GM18505 (cell line): ENCODE data around the gene IFI30.

Source experiments
- ATAC-seq: cut with Tn5 transposase; IDR thresholded peaks from one replicate; pipeline ENCODE4 v1.9.1; 2021; ENCODE audit not compliant: unreplicated experiment
- POLR2A ChIP-seq: IDR thresholded peaks from 4 replicates; pipeline ENCODE4 v1.6.1; 2011; ENCODE audit warnings: borderline replicate concordance; ENCODE audit not compliant: insufficient read depth, insufficient read length; ENCODE audit errors: extremely low read depth

Gene IFI30

DNA sequence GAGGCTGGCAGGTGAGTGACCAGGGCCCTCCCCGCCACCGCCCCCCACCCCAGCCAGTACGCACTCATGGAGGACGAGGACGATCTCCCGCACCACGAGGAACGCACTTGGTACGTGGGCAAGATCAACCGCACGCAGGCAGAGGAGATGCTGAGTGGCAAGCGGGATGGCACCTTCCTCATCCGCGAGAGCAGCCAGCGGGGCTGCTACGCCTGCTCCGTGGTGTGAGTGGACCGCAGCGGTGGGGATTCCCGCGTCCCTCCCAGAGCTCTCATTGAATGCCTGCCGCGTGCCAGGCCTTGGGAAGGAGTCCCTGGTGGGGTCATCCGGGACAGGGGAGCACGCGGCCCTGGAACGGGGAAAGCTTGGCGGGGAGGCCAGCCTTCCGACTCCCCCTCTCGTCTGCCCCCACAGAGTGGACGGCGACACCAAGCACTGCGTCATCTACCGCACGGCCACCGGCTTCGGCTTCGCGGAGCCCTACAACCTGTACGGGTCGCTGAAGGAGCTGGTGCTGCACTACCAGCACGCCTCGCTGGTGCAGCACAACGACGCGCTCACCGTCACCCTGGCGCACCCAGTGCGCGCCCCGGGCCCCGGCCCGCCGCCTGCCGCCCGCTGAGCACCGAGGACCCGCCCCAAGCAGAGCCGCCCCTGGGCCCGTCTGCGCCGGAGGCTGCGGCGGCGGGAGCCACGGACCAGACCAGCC lies 4.8 kb upstream of the IFI30 start:
- ATAC-seq, result no peak
- TF ChIP-seq POLR2A, result no peak

DNA sequence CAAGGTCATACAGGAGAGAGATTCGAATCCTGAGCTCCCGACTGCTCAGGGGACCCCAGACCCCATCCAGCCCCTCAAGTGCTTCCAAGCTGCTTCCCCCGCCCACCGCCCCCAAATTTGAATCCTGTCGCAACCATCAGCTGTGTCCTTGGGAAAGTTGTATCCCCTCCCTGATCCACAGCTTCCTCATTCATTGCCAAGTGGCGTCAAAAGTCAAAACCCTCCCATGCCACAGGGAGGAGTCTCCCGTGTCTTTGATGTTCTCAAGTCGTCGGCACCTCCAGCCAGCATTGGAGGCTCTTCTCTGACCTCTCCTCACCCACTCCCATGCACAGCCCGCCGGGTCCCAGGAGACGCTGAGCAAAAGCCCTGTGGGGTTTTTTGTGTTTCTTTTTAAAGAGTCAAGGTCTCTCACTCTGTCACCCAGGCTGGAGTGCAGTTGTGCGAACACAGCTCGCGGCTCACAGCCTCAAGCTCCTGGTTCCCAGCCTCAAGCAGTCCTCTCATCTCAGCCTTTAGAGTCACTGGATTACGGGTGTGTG lies 2.8 kb upstream of the IFI30 start:
- TF ChIP-seq POLR2A, result no peak
- ATAC-seq, result no peak

DNA sequence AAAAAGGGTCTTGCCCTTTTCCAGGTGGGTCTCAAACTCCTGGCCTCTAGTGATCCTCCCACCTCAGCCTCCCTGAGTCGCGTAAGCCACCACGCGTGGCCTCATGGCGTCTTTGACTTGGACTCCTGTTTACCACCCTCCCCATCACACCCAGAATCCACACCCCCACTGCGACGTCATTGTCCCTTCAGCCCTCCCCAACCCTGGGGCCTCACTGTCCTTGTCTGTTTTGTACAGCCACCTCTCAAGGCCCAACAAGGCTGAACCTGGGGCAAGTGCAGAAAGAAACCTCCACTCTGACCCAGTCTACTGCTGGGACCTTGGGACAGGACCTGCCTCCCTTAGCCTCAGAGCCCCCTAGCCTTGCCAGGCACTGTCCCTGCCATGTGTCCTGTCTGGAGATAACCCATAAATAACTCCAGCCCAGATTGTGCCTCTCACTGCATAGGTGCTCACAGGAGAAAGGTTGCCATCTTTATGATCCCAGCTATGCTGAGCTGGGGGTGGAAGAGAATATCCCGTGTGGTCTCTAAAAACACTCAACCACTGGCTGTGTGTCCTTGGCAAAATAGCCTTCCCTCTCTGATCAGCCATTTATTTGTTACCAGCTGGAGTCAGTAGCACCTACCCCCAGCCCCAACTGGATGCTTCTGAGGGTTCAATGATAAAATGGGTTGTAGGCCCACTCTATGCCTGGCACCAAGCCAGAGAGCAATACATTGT lies 1.8 kb upstream of the IFI30 start:
- no peak for TF ChIP-seq POLR2A
- no peak for ATAC-seq

DNA sequence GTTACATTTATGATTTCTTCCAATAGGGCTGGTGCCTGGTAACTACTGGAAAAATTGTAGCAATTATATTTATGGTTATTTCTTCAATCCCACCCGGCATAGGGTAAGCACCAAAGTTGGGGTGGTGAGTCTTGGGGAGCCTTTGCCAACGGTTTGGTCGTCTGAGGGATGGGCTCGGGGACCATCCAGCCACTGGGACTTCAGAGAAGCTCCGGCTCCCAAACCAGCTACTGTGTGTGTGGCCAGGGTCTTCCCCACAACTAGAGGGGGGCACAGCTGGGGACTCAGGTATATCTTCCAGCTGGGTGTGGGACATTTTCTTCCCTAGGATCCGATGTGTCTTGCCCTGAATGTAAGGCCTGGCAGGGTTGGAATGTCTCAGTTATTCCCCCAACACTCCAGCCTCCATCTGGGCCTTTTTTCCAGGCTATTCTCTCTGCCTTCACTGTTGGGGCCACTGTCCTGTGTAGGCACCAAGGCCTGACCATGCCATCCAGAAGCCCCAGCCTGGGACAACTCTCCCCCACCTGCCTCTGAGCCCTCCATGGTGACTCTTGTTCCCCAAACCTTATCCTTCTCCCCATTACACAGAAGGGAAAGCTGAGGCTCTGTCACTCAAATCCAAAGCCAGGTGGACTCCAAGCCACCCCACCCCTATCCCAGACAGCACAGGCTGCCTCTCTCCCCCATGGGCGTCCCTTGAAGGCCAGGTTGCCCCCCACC lies 1.1 kb upstream of the IFI30 start:
- no peak for ATAC-seq
- TF ChIP-seq POLR2A, result no peak

DNA sequence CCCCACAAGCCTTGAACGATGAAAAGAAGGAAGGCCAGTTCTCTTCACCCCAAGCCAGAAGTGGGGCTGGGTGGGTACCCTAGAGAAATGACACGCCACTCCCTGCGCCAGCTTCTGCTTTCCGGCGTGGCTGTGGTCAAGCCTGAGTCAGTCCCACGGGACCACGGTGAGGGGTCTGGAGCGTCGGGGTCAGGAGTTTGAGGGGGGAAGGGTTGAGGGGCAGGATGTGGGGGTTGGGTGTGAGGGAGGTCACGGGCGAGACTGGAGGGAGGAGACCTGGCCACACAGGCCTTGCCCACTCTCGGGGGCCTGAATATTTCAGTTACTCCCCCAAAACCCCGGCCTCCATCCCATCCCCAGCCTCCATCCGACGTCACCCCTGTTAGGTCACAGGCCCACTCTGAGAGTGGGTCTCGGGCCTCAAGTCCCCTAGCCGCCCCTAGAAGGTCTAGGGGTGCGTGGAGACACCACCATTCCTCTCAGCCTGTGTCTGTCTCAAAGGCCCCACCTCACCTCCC lies 500 bp upstream of the IFI30 start:
- peak; percentile 0 for ATAC-seq
- no peak for TF ChIP-seq POLR2A

DNA sequence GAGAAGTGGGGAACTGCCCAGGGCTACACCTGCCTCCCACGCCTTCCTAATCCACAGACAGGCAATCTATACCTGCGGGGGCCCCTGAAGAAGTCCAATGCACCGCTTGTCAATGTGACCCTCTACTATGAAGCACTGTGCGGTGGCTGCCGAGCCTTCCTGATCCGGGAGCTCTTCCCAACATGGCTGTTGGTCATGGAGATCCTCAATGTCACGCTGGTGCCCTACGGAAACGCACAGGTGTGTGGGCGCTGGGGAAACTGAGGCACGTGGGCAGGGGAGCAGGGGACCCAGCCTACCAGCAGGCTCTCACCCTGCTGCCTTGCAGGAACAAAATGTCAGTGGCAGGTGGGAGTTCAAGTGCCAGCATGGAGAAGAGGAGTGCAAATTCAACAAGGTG lies 1.4 kb downstream of the IFI30 start:
- no peak for ATAC-seq
- no peak for TF ChIP-seq POLR2A

DNA sequence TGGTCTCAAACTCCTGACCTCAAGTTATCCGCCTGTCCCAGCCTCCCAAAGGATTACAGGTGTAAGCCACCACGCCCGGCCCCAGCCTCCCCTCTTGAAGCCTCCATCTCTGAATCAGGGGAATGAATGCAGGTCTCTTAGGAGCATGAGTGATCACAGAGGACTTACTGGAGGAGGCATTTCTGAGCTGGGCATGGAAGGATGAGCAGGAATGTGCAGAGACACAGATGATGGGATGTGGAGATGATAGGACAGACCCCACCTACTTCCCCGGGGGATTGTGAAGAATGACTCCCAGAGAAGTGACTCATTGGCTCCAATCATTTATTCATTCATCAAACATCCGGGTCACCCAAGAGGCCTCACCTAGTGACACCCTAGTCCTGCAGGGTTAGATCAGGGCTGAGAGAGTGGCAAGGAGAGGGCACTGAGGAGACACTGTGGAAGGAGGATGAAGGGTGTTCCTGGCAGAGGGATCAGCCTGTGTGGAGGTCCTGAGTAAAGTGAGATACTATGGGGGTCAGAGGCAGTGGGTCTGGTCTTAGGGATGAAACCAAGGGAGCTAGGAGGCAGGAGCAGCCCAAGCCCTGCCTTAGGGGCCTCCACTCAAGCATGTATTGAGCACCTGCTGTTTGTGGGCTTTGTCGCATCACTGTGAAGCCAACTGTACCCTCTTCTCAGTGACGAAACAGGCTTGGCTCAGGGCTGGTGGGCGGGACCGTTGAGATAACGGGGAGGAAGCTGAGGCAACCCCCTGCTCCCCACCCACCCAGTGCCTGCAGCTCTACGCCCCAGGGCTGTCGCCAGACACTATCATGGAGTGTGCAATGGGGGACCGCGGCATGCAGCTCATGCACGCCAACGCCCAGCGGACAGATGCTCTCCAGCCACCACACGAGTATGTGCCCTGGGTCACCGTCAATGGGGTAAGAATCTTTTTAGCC lies 3.0 kb downstream of the IFI30 start:
- no peak for ATAC-seq
- TF ChIP-seq POLR2A, result no peak

DNA sequence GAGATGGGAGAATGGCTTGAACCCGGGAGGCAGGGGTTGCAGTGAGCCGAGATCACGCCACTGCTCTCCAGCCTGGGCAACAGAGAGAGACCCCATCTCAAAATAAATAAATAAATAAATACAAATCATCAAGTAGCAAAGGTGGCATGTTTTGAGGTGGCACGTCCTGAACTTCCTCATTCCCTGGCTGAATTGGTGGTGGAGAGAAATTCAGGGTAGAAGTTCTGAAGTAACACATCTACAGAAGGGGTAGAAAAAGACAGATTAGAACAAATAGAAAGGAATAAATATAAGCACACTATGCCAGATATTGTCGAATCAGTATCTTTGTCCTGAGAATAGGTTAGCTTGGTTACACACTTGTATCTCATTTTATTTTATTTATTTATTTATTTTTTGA lies 6.3 kb downstream of the IFI30 start:
- no peak for TF ChIP-seq POLR2A

DNA sequence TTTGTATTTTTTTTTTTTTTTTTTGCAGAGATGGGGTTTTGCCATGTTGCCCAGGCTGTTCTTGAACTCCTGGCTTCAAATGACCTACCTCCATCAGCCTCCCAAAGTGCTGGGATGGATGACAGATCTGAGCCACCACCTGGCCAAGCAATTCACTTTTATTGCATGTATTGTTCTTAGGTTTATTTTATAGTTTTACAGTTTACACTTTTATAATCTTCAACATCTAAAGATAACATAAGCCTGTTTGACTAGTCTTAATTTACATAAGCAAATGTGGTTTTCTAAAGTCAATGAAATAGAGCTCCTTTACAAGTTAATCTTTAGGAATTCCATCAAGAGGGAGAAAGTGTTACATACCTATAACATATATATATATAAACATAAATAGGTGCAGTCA lies 9.9 kb downstream of the IFI30 start:
- no peak for TF ChIP-seq POLR2A
- no peak for ATAC-seq

More for the DNA sequence above, 6.3 kb downstream of the IFI30 start:
- ATAC-seq, result no peak

DNA sequence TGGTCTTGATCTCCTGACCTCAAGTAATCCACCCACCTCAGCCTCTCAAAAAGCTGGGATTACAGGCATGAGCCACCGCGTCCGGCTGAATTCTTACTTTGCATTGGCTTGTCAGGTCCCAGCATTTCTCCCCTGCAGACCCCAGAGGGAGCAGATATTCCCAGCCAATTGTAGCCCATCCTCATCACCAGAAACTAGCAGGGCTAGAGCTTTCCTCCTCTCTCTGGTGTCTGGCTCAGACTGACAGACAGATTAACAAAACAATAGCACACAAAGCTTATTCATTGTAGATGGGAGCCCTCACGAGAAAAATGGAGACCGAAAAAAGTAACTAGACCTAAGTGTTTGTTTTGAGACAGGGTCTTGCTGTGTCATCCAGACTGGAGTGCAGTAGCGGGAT lies 11.9 kb downstream of the IFI30 start:
- ATAC-seq, result no peak
- TF ChIP-seq POLR2A, result no peak

DNA sequence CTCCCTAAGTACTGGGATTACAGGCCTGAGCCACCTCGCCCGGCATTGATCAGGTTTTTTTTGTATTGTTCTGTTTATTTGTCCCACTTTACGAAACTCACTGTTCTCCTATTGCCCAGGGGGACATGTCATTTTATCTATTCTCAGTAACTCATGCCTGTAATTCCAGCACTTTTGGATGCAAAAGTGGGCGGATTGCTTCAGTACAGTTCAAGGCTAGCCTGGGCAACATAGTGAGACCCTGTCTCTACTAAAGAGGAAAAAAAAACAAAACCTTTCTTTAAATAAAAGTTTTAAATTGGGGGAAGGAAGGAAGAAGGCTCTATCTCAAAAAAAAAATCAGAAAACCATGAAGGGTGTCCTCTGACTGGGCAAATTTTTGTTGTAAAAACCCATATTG lies 16.7 kb downstream of the IFI30 start:
- TF ChIP-seq POLR2A, result no peak
- ATAC-seq, result no peak

DNA sequence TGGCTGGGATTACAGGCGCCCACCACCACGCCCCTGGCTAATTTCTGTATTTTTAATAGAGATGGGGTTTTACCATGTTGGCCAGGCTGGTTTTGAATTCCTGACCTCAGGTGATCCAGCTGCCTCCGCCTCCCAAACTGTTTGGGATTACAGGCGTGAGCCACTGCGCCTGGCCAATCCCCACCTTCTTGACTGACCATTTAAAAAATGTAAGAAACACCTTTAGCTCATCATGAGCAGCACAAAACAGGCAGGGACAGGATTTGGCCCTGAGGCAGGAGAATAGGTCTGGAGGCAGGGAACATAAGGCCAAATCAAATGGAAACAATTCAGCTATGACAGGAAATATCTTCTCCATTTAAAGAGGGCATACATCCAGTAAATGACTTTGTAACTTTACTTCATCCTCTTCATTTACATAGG lies 18.0 kb downstream of the IFI30 start:
- no peak for ATAC-seq
- no peak for TF ChIP-seq POLR2A

DNA sequence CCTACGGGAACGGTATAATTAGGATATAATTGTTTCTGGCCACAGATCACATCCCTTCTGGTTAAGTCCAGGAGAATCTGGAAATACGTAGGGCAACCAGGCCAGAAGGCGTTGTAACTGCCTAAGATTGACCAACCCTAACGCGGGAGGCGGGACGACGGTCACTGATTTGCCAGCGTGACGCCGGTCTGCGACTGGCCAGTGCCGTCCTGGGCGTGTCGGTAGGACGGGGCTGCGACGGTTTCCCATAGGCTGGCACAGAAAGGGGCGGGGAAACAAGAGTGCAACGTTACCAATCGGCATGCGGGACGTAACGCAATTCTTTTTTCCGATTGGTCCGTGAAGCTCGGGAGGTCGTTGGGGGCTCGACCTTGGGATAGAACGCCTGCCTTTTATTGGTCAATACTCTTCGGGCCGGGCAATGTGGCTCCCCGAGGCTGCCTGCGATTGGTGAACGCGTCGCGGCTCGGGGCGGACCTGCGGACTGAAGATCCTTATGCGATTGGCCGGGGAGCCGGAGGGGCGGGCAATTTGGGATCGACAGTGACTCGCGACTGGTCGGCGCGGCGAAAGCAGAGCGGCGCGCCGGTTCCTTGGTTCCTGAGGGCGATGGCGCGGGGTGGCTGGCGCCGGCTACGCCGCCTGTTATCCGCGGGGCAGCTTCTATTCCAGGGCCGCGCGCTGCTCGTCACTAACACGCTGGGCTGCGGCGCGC lies 19.2 kb downstream of the IFI30 start, which contains the start of gene MPV17L2:
Gene MPV17L2, plus strand, starts transcription at position 546 of the 715 bp plus-strand sequence. Its CDS starts 64 bp downstream, at position 610.
- peak; percentile 84 for ATAC-seq
- TF ChIP-seq POLR2A, result peak; percentile 69
